GM19240 (cell line): ENCODE data around the gene FOXK2.
"Not testable (repeated sequence)": the region's sequence is repeated elsewhere in the genome, so short reads cannot be mapped to it uniquely, and the experiment has no call there.

ENCODE experiments used
- DNase-seq: peaks from one replicate; pipeline ENCODE4 v3.0.0; 2011; ENCODE audit warnings: low spot score; ENCODE audit not compliant: insufficient read length

Gene FOXK2

GRCh38 chr17:82563745-82564144, 44.2 kb downstream of the FOXK2 start:
- not testable (repeated sequence) for DNase-seq

GRCh38 chr17:82564241-82564640, 44.7 kb downstream of the FOXK2 start:
- no peak for DNase-seq

- DNase-seq: no peak
These were observed 46.0 kb downstream of the FOXK2 start for GRCh38 chr17:82565551-82565950.

GRCh38 chr17:82566129-82566960, 46.8 kb downstream of the FOXK2 start:
- no peak for DNase-seq

GRCh38 chr17:82567286-82567685, 47.8 kb downstream of the FOXK2 start:
- DNase-seq: no peak

GRCh38 chr17:82568997-82569393, 49.5 kb downstream of the FOXK2 start:
- DNase-seq: no peak

- no peak for DNase-seq
These were observed 50.1 kb downstream of the FOXK2 start for GRCh38 chr17:82569621-82570020.

- DNase-seq: no peak
These were observed 50.7 kb downstream of the FOXK2 start for GRCh38 chr17:82570277-82570676.

GRCh38 chr17:82571855-82572254, 52.3 kb downstream of the FOXK2 start:
- no peak for DNase-seq

- no peak for DNase-seq
These were observed 54.5 kb downstream of the FOXK2 start for GRCh38 chr17:82574041-82574440.

GRCh38 chr17:82575581-82576221, 56.2 kb downstream of the FOXK2 start:
- not testable (repeated sequence) for DNase-seq

GRCh38 chr17:82577300-82577699, 57.8 kb downstream of the FOXK2 start:
- DNase-seq: no peak

- DNase-seq: not testable (repeated sequence)
These were observed 60.4 kb downstream of the FOXK2 start for GRCh38 chr17:82579969-82580368.

- DNase-seq: no peak
These were observed 62.7 kb downstream of the FOXK2 start for GRCh38 chr17:82582213-82582612.

- DNase-seq: no peak
These were observed 63.2 kb downstream of the FOXK2 start for GRCh38 chr17:82582709-82583108.

GRCh38 chr17:82583720-82584234, 64.2 kb downstream of the FOXK2 start:
- no peak for DNase-seq

GRCh38 chr17:82585935-82586575, 66.5 kb downstream of the FOXK2 start:
- DNase-seq: not testable (repeated sequence)

GRCh38 chr17:82586576-82587233, 67.2 kb downstream of the FOXK2 start:
- no peak for DNase-seq

- no peak for DNase-seq
These were observed 67.9 kb downstream of the FOXK2 start for GRCh38 chr17:82587234-82588086.
